Measurements from ENCODE around the gene MOCS1. TPM values are rescaled to one million over a fixed set of nuclear protein-coding genes. Genes with fewer than 3 reads are reported as not detected.

MOCS1 gene
- polyA plus RNA-seq, 2 donors = 3.8 to 5.9 TPM

DNA sequence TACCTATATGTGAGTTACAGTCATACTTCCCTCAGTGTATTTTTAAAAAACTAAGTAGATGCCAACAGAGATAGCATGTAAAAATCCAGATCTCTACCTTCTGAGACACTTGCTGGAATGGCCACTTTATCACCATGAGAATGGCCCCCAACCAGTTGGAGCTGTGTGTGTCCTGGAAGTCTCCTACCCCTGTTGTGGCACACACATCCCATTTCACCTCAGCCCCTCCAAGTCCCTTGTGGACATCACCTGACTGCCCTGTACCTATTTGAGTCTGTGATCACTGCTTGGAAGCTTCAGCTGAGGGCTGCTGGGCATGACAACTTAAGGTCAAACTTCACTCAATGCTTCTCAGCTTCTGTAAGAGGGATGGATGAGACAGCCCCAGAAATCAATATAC, 24.1 kb downstream of the MOCS1 start:
- Histone ChIP-seq H3K27me3 (ENCODE audit: control insufficient read depth in 1 of 2, insufficient read depth in 2 of 2, low read length in 2 of 2) (no peaks in the 10 kb centered on the region), H3K9me3 (ENCODE audit: control insufficient read depth in 2 of 2, insufficient read depth in 1 of 2, low read depth in 1 of 2, low read length in 1 of 2) (no peaks in the 10 kb centered on the region), H3K4me3 (ENCODE audit: low read depth in 1 of 2, low read length in 2 of 2) (no peak overlapping the region), H3K27ac (ENCODE audit: low read depth in 2 of 2, low read length in 1 of 2) (no peak overlapping the region), H3K4me1 (ENCODE audit: control insufficient read depth in 2 of 2, insufficient read depth in 2 of 2, low read length in 1 of 2) (no peaks in the 10 kb centered on the region), H3K36me3 (ENCODE audit: control insufficient read depth in 2 of 2, insufficient read depth in 2 of 2, low read length in 1 of 2) (peaks cover 0 to 20% of the 10 kb centered on the region in 2 donors)

DNA sequence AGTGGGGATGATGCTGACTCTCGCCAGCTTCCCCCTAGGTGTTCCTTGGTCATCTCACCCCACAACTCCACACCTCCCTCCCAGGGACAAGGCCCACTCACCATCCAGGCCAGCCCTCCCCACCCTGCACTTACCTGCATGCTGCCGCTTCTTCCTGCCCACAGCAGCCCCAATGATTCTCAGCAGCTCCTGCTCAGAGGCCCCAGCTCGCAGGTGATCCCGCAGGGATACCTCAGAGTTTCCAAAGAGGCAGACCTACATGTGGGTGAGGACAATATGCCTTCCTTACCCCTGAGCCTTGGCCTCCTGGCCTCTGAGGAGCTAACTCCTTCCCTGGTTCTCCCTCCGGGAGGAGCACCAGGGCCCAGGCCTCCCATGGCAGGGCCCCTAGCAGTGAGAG, 24.6 kb downstream of the MOCS1 start:
- Histone ChIP-seq H3K9me3 (ENCODE audit: control insufficient read depth in 2 of 2, insufficient read depth in 1 of 2, low read depth in 1 of 2, low read length in 1 of 2) (no peaks in the 10 kb centered on the region), H3K4me1 (ENCODE audit: control insufficient read depth in 2 of 2, insufficient read depth in 2 of 2, low read length in 1 of 2) (no peaks in the 10 kb centered on the region), H3K36me3 (ENCODE audit: control insufficient read depth in 2 of 2, insufficient read depth in 2 of 2, low read length in 1 of 2) (peaks cover 0 to 18% of the 10 kb centered on the region in 2 donors), H3K4me3 (ENCODE audit: low read depth in 1 of 2, low read length in 2 of 2) (no peak overlapping the region), H3K27me3 (ENCODE audit: control insufficient read depth in 1 of 2, insufficient read depth in 2 of 2, low read length in 2 of 2) (no peaks in the 10 kb centered on the region), H3K27ac (ENCODE audit: low read depth in 2 of 2, low read length in 1 of 2) (no peak overlapping the region)
- 95 to 99% methylated on average over 5 of the region's 5 CpGs for WGBS, 2 donors

DNA sequence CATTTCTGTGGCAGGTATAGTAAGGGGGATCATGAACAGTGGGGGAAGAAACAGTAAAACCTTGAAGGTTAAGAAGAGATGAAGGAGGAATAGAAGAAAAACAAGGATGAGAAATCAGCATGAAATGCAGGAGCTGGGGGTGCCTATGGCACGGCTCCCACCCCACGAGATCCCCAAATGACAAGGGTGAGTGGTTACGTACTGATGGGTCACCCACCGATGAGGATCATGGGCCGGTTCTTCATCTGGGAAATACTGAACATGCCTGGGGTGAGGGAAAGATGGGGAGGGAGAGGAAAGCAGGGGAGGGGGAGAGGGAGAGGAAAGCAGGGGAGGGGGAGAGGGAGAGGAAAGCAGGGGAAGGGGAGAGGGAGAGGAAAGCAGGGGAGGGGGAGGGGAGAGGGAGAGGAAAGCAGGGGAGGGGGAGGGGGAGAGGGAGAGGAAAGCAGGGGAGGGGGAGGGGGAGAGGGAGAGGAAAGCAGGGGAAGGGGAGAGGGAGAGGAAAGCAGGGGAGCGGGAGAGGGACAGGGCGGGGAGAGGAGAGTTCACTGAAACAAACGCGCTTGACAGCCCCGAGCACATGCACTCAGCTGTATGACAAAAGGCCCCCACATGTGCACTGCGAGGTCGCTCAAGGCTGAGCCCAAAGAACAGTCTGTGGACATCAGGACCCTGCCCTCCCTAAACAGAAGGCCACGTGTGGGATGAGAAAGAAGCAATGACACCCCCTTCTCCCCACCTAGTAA, 25.3 kb downstream of the MOCS1 start:
- 82 to 88% methylated on average over 12 to 13 of the region's 13 CpGs for WGBS, 2 donors
- H3K36me3 ChIP-seq (ENCODE audit: control insufficient read depth in 2 of 2, insufficient read depth in 2 of 2, low read length in 1 of 2) = peaks cover 0 to 18% of the 10 kb centered on the region in 2 donors
- no peak overlapping the region for H3K27ac ChIP-seq (ENCODE audit: low read depth in 2 of 2, low read length in 1 of 2)
- H3K9me3 ChIP-seq (ENCODE audit: control insufficient read depth in 2 of 2, insufficient read depth in 1 of 2, low read depth in 1 of 2, low read length in 1 of 2) = no peaks in the 10 kb centered on the region
- H3K27me3 ChIP-seq (ENCODE audit: control insufficient read depth in 1 of 2, insufficient read depth in 2 of 2, low read length in 2 of 2) = no peaks in the 10 kb centered on the region
- no peaks in the 10 kb centered on the region for H3K4me1 ChIP-seq (ENCODE audit: control insufficient read depth in 2 of 2, insufficient read depth in 2 of 2, low read length in 1 of 2)
- no peak overlapping the region for H3K4me3 ChIP-seq (ENCODE audit: low read depth in 1 of 2, low read length in 2 of 2)

DNA sequence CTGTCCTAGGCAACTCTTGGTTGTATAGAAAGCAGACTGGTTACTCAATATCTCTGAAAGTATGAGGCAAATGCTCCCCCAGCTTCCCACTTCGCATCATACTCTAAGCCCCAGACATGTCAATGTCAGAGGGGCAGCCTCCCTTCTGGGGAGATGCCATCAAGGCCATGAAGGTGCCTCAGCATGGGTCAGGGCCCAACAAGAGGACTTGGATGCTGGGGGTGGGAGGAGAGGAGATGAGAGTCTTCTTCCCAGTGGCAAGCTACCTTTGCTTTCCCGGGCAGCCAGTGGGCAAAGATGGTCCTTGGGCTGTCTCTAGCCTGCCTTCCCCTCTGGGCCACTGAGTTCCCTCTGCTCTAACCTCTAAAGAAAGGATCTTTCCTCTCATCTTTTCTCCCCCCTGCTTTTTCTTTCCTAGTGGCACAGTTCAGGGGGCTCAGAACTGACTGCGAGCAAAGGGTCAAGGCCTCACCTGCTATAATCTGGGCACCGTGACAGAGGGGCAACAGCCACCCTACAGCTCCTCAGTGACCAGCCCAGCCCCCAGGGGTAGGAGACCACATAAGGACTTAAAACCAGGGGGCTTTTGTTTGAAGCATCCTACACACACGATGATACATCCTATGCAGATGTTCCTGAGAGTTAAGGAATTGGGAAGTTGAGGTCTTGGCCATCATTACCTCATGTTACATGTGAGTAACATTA, 26.2 kb downstream of the MOCS1 start:
- H3K27me3 ChIP-seq (ENCODE audit: control insufficient read depth in 1 of 2, insufficient read depth in 2 of 2, low read length in 2 of 2) = no peaks in the 10 kb centered on the region
- H3K4me1 ChIP-seq (ENCODE audit: control insufficient read depth in 2 of 2, insufficient read depth in 2 of 2, low read length in 1 of 2) = peaks cover 0 to 5% of the 10 kb centered on the region in 2 donors
- H3K36me3 ChIP-seq (ENCODE audit: control insufficient read depth in 2 of 2, insufficient read depth in 2 of 2, low read length in 1 of 2) = peaks cover 0 to 18% of the 10 kb centered on the region in 2 donors
- H3K4me3 ChIP-seq (ENCODE audit: low read depth in 1 of 2, low read length in 2 of 2) = no peak overlapping the region
- no peak overlapping the region for H3K27ac ChIP-seq (ENCODE audit: low read depth in 2 of 2, low read length in 1 of 2)
- WGBS, 2 donors = 89 to 90% methylated on average over 5 of the region's 5 CpGs
- no peaks in the 10 kb centered on the region for H3K9me3 ChIP-seq (ENCODE audit: control insufficient read depth in 2 of 2, insufficient read depth in 1 of 2, low read depth in 1 of 2, low read length in 1 of 2)

DNA sequence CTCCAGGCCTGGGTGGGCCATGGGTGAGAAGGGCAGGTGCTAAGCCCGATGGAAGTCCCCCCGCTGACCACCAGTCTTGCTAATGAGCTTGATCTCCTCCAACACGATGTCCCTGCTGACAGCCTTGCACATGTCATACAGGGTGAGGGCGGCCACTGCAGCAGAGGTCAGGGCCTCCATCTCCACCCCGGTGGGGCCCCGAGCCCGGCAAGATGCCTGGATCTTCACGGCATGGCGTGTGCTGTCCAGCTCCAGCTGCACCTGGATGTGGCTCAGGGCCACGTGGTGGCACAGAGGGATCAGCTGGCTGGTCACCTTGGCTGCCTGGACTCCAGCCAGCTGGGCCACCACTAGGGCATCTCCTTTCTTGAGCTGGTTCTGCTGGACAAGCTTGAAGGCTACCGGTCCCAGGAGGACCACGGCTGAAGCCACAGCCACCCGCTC, 27.9 kb downstream of the MOCS1 start:
- peaks cover 2 to 9% of the 10 kb centered on the region in 2 donors for H3K36me3 ChIP-seq (ENCODE audit: control insufficient read depth in 2 of 2, insufficient read depth in 2 of 2, low read length in 1 of 2)
- no peaks in the 10 kb centered on the region for H3K27me3 ChIP-seq (ENCODE audit: control insufficient read depth in 1 of 2, insufficient read depth in 2 of 2, low read length in 2 of 2)
- peaks cover 0 to 5% of the 10 kb centered on the region in 2 donors for H3K4me1 ChIP-seq (ENCODE audit: control insufficient read depth in 2 of 2, insufficient read depth in 2 of 2, low read length in 1 of 2)
- no peak overlapping the region for H3K4me3 ChIP-seq (ENCODE audit: low read depth in 1 of 2, low read length in 2 of 2)
- H3K27ac ChIP-seq (ENCODE audit: low read depth in 2 of 2, low read length in 1 of 2) = no peak overlapping the region
- WGBS, 2 donors = 71 to 81% methylated on average over 13 of the region's 13 CpGs
- H3K9me3 ChIP-seq (ENCODE audit: control insufficient read depth in 2 of 2, insufficient read depth in 1 of 2, low read depth in 1 of 2, low read length in 1 of 2) = no peaks in the 10 kb centered on the region

DNA sequence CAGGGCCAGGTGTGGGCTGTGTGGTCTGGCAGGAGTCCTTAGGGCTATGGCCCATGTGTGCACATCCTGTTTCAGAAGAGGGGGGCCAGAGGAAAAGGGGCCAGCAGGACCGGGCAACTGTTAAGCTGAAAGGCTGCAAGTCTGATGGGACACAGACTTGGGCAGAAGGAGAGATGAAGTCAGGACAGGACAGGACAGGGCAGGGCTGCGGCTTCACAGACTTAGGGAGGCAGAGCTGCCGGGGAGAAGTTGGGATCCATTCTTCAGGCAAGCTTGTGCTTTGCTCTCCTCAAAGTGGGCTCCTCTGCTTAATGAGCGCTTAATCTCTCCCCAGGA, 28.7 kb downstream of the MOCS1 start:
- Histone ChIP-seq H3K4me1 (ENCODE audit: control insufficient read depth in 2 of 2, insufficient read depth in 2 of 2, low read length in 1 of 2) (peaks cover 0 to 5% of the 10 kb centered on the region in 2 donors), H3K27ac (ENCODE audit: low read depth in 2 of 2, low read length in 1 of 2) (no peak overlapping the region), H3K4me3 (ENCODE audit: low read depth in 1 of 2, low read length in 2 of 2) (no peak overlapping the region), H3K36me3 (ENCODE audit: control insufficient read depth in 2 of 2, insufficient read depth in 2 of 2, low read length in 1 of 2) (peaks cover 2 to 9% of the 10 kb centered on the region in 2 donors), H3K27me3 (ENCODE audit: control insufficient read depth in 1 of 2, insufficient read depth in 2 of 2, low read length in 2 of 2) (no peaks in the 10 kb centered on the region), H3K9me3 (ENCODE audit: control insufficient read depth in 2 of 2, insufficient read depth in 1 of 2, low read depth in 1 of 2, low read length in 1 of 2) (no peaks in the 10 kb centered on the region)
- 82 to 90% methylated on average over 4 of the region's 4 CpGs for WGBS, 2 donors

DNA sequence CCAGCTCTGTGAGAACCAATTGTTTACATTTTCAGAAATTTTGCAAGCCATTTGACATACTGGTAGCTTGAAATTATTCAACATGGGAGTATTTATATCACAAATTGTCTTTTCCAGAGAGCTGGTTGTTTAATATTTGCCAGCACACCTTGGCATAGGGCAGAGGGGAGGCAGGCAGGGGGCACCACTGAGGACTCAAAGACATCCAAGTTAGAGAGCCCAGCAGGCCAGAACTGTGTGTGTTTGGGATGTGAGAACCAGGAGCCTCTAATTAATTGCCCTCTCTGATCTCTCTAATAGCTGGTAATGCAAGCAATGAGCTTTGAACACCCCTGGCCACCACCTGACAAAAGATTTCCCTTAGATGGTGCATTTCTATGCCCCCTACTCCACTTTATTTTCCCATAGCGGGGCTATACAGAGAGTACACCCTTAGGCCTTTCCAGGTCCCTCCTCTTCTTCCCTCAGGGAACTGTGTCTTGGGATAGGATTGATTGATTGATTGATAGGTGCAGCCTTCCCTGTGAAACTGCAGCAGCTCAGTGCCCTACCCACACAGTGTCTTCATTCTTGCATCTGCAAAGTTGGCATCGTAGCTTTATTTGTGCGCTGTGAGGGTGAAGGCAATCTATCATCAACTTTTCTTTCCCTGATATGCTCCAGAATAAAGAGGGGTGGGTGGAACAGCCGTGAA, 29.2 kb downstream of the MOCS1 start:
- H3K9me3 ChIP-seq (ENCODE audit: control insufficient read depth in 2 of 2, insufficient read depth in 1 of 2, low read depth in 1 of 2, low read length in 1 of 2) = no peaks in the 10 kb centered on the region
- H3K4me3 ChIP-seq (ENCODE audit: low read depth in 1 of 2, low read length in 2 of 2) = no peak overlapping the region
- no peaks in the 10 kb centered on the region for H3K27me3 ChIP-seq (ENCODE audit: control insufficient read depth in 1 of 2, insufficient read depth in 2 of 2, low read length in 2 of 2)
- H3K27ac ChIP-seq (ENCODE audit: low read depth in 2 of 2, low read length in 1 of 2) = no peak overlapping the region
- 64 to 68% methylated on average over 4 of the region's 4 CpGs for WGBS, 2 donors
- peaks cover 2 to 9% of the 10 kb centered on the region in 2 donors for H3K36me3 ChIP-seq (ENCODE audit: control insufficient read depth in 2 of 2, insufficient read depth in 2 of 2, low read length in 1 of 2)
- peaks cover 0 to 5% of the 10 kb centered on the region in 2 donors for H3K4me1 ChIP-seq (ENCODE audit: control insufficient read depth in 2 of 2, insufficient read depth in 2 of 2, low read length in 1 of 2)

DNA sequence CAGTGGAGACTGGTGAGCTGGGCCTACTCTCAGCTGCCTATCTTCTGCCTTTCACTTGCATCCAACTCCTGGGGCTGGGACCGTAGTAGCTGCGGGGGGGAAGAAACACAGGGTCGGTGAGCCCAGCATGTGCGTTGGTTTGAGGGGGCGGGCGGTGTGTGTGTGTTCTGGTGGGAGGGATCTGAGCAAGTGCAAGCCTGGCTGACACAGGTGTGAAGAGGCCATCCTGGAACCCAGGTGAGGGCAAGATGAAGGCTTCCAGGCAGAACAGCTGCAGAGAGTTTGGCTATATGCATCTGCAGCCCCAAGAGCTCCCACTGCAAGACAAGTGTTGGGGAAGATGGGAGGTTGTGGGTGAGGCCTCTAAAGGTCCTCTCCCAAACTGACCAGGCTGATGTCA, 30.6 kb downstream of the MOCS1 start:
- no peak overlapping the region for H3K4me3 ChIP-seq (ENCODE audit: low read depth in 1 of 2, low read length in 2 of 2)
- no peak overlapping the region for H3K27ac ChIP-seq (ENCODE audit: low read depth in 2 of 2, low read length in 1 of 2)
- H3K9me3 ChIP-seq (ENCODE audit: control insufficient read depth in 2 of 2, insufficient read depth in 1 of 2, low read depth in 1 of 2, low read length in 1 of 2) = no peaks in the 10 kb centered on the region
- peaks cover 2 to 6% of the 10 kb centered on the region in 2 donors for H3K36me3 ChIP-seq (ENCODE audit: control insufficient read depth in 2 of 2, insufficient read depth in 2 of 2, low read length in 1 of 2)
- 93 to 95% methylated on average over 6 of the region's 6 CpGs for WGBS, 2 donors
- H3K4me1 ChIP-seq (ENCODE audit: control insufficient read depth in 2 of 2, insufficient read depth in 2 of 2, low read length in 1 of 2) = peaks cover 0 to 5% of the 10 kb centered on the region in 2 donors
- H3K27me3 ChIP-seq (ENCODE audit: control insufficient read depth in 1 of 2, insufficient read depth in 2 of 2, low read length in 2 of 2) = no peaks in the 10 kb centered on the region

DNA sequence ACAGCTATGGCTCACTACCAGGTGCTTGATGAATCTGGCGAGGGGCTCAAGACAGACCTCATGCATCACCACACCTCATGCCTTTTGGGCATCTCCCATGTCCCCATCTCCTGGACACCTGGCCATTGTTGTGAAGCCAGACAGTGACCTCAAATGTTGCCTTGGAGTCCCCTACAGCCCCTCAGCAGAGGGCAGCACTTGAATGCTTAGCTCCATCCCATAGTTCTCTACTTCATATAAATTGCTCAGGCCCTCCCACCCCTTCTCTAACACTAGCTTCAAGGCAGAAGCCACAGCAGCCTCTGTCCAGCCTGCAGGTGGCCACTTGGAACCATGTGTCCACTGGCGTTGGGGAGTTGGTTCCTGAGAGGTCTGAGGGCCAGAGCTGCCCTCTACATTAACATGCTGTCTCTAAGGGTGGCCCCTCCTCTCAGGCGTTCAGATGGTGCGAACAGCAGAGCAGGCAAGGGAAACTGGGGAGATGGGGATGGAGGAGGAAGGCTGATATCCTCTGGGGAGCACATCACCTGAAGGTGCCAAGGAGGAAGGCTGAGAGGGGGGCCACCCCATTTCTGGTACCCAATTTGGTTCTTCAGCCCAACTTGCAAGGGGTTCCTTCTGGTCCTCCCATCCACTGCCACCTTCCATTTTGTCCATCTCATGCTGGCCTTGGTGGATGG, 31.3 kb downstream of the MOCS1 start:
- Histone ChIP-seq H3K36me3 (ENCODE audit: control insufficient read depth in 2 of 2, insufficient read depth in 2 of 2, low read length in 1 of 2) (peaks cover 2 to 7% of the 10 kb centered on the region in 2 donors), H3K27ac (ENCODE audit: low read depth in 2 of 2, low read length in 1 of 2) (no peak overlapping the region), H3K27me3 (ENCODE audit: control insufficient read depth in 1 of 2, insufficient read depth in 2 of 2, low read length in 2 of 2) (no peaks in the 10 kb centered on the region), H3K4me1 (ENCODE audit: control insufficient read depth in 2 of 2, insufficient read depth in 2 of 2, low read length in 1 of 2) (peaks cover 0 to 5% of the 10 kb centered on the region in 2 donors), H3K9me3 (ENCODE audit: control insufficient read depth in 2 of 2, insufficient read depth in 1 of 2, low read depth in 1 of 2, low read length in 1 of 2) (no peaks in the 10 kb centered on the region), H3K4me3 (ENCODE audit: low read depth in 1 of 2, low read length in 2 of 2) (no peak overlapping the region)
- 91 to 94% methylated on average over 4 of the region's 4 CpGs for WGBS, 2 donors

Data from esophagus (tissue), 2 donors.